HS-27A (cell line): ENCODE results near the gene IL10RA.

Experiments
- DNase-seq: peaks from one replicate; pipeline ENCODE4 v3.0.0-alpha.2; 2012; ENCODE audit warnings: low read depth, missing footprints

IL10RA gene

DNA sequence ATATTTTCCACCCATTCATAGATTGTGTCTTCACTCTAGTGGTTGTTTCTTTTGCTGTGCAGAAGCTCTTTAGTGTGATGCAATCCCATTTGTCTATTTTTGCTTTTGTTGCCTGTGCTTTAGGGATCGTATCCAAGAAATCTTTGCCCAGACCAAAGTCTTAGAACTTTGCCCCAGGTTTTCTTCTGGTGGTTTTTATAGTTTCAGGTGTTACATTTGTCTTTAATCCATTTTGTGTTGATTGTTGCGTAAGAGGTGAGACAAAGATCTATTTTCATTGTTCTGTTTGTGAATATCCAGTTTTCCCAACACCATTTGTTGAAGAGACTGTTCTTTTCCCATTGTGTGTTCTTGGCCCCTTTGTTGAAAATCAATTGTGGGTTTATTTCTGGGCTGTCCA lies 6.4 kb downstream of the IL10RA start:
- DNase-seq: no peak

GRCh38 chr11:117993988-117994745 lies 8.0 kb downstream of the IL10RA start:
- DNase-seq: no peak

DNA sequence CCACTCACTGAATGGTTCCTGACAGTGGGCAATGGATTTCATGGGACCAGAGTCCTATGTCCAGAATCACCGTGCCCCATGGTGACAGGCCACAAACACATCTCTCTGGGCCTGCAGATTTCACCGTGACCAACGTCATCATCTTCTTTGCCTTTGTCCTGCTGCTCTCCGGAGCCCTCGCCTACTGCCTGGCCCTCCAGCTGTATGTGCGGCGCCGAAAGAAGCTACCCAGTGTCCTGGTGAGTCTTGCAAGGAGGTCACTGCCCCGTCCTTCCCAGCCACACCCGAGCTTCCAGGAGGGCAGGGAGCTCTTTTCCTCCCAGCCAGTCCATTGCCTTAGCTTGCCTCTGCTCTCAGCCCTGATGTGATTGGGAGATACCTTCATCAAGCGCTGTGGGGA lies 9.3 kb downstream of the IL10RA start:
- DNase-seq: no peak

- no peak for DNase-seq
Measured at GRCh38 chr11:117996058-117996457, 9.9 kb downstream of the IL10RA start.

DNA sequence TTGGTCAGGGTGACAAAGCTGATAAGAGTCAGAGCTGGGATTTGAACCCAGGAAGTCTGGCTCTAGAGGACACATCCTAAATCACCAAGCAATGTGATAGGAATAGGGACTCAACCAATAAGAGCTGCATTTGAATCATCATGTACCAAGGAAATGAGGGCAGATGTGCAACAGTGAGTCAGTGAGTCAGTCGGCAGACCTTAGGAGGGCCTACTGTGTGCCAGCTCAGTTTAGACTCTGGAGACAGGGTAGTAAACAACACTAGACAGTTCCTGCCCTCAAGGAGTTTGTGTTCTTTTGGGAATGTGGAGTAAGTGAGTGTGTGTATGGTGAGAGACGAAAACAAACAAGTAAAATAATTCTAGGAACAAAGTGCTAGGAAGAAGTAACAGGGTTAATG lies 11.2 kb downstream of the IL10RA start:
- no peak for DNase-seq

GRCh38 chr11:117997823-117998579 lies 11.8 kb downstream of the IL10RA start:
- DNase-seq: no peak

- no peak for DNase-seq
Measured at GRCh38 chr11:117998664-117999353, 12.6 kb downstream of the IL10RA start.

DNA sequence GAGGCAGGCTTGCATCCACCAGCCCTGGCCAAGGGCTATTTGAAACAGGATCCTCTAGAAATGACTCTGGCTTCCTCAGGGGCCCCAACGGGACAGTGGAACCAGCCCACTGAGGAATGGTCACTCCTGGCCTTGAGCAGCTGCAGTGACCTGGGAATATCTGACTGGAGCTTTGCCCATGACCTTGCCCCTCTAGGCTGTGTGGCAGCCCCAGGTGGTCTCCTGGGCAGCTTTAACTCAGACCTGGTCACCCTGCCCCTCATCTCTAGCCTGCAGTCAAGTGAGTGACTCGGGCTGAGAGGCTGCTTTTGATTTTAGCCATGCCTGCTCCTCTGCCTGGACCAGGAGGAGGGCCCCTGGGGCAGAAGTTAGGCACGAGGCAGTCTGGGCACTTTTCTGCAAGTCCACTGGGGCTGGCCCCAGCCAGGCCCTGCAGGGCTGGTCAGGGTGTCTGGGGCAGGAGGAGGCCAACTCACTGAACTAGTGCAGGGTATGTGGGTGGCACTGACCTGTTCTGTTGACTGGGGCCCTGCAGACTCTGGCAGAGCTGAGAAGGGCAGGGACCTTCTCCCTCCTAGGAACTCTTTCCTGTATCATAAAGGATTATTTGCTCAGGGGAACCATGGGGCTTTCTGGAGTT lies 13.3 kb downstream of the IL10RA start:
- DNase-seq: no peak

DNA sequence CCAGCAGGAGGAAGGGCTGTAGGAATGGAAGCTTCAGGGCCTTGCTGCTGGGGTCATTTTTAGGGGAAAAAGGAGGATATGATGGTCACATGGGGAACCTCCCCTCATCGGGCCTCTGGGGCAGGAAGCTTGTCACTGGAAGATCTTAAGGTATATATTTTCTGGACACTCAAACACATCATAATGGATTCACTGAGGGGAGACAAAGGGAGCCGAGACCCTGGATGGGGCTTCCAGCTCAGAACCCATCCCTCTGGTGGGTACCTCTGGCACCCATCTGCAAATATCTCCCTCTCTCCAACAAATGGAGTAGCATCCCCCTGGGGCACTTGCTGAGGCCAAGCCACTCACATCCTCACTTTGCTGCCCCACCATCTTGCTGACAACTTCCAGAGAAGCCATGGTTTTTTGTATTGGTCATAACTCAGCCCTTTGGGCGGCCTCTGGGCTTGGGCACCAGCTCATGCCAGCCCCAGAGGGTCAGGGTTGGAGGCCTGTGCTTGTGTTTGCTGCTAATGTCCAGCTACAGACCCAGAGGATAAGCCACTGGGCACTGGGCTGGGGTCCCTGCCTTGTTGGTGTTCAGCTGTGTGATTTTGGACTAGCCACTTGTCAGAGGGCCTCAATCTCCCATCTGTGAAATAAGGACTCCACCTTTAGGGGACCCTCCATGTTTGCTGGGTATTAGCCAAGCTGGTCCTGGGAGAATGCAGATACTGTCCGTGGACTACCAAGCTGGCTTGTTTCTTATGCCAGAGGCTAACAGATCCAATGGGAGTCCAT lies 14.1 kb downstream of the IL10RA start:
- no peak for DNase-seq

DNA sequence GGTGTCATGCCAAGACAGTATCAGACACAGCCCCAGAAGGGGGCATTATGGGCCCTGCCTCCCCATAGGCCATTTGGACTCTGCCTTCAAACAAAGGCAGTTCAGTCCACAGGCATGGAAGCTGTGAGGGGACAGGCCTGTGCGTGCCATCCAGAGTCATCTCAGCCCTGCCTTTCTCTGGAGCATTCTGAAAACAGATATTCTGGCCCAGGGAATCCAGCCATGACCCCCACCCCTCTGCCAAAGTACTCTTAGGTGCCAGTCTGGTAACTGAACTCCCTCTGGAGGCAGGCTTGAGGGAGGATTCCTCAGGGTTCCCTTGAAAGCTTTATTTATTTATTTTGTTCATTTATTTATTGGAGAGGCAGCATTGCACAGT lies 14.6 kb downstream of the IL10RA start:
- no peak for DNase-seq

DNA sequence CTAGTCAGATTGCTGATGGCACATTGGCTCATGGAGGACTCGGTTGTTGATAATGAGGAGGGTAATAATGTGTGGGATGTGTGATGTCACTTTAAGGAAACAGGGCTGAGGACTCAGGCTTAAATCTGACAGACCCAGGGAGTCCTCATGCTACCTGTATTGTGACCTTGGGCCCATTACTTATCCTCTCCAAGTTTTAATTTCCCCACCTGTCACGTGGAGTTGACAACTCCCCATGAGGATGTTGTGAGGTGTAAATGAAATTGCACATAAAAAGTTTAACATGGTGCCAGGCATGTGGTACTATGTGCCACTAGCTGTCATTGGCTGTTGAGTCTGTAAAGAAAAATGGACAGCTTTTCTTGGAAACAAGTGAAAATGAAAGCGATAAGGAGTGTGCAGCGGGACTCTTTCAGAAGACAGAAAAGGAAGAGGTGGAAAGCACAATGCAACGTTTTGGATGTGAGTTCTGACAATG lies 15.3 kb downstream of the IL10RA start:
- DNase-seq: no peak

GRCh38 chr11:118002010-118002540 lies 15.9 kb downstream of the IL10RA start:
- no peak for DNase-seq

- DNase-seq: no peak
Measured at GRCh38 chr11:118002541-118003423, 16.6 kb downstream of the IL10RA start.

GRCh38 chr11:118003456-118003855 lies 17.3 kb downstream of the IL10RA start:
- DNase-seq: no peak

GRCh38 chr11:118004543-118005223 lies 18.5 kb downstream of the IL10RA start:
- DNase-seq: no peak

DNA sequence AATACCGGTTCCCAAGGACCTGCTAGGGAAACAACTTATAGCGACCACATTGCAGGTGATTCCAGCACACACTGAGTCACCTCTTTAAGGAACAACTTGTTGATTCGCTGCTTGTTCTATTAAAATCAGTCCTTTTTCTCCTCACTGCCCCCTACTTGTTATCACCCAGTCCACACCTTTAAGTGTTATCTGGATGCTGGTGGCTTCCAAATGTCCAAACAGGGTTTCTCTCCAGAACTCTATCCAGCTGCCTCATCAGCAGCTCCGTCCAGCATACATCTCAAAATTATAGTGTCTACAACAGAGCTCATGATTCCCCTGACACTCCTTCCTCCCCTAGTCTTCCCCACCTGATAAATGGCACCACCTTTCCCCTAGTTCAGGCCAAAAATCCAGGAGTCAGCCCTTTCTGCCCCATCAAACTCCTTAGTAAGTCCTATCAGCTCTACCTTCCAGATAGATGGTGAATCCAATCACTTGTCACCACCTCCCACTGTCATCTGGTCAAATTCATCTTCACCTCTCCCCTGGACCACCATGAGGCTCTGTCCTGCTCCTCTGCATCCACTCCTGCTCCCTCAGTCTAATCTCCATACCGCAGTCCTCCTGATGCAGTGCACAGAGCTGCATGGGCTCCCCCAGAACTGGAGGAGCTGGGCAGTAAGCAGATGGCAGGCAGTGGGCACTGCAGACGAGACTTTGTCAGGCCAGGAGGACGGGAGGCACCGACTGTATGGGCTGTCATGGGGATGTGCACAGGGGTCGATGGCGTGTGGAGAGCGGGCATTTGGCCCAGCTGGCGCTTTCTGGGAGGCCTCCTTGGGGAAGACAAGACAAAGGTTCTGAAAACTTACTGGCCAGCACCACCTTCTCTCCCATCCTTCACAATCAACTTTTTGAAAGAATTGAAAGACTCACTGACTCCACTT lies 19.3 kb downstream of the IL10RA start:
- DNase-seq: no peak

DNA sequence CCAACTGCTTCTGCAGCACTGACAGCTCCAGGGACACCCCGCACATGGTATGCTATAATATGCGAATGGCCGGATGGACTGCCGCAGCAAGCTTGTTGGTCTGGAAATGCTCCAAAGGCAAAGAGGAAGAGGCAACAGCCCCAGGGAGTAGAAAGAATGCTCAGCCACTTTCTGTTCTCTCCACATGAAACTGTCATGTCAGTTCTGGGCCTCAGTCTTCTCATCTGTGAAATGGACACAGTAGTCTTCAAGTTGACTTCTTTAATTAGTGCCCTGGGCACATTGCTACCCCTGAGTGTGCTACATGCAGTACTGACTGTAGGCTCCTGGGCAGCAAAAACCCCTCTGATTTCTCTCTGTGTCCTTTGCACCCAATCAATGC lies 19.9 kb downstream of the IL10RA start:
- DNase-seq: no peak

GRCh38 chr11:118007040-118007439 lies 20.8 kb downstream of the IL10RA start:
- DNase-seq: no peak
